K562 (cell line): ENCODE data around the gene AFF3. TPM values are rescaled to one million over a fixed set of nuclear protein-coding genes. Genes with fewer than 3 reads are reported as not detected.

ENCODE experiments used
- ATAC-seq: fragments of 200-7000 bp; cut with Tn5 transposase; 3 replicates; pipeline ENCODE4 v1.9.1; 2020; ENCODE audit warnings: moderate library complexity
- BruUV-seq: library from RNA; stranded (reverse); fragments of 400-500 nt; replicated peaks from 2 replicates; lab custom pipeline; 2021; lab: Mats Ljungman, UMichigan
- CTCF ChIA-PET: fragments of 300-600 bp; formaldehyde crosslinking; extraction: SDS; loops from one replicate; lab custom pipeline; 2021; ENCODE audit warnings: low intra/inter-chr PET ratio; lab: Yijun Ruan, JAX
- POLR2A ChIA-PET: fragments of 300-600, 350-650 bp; sonication (Branson Sonifier 250); formaldehyde crosslinking; extraction: SDS; loops from one replicate; lab custom pipeline; 2021; ENCODE audit warnings: antibody characterized with exemption, inconsistent platforms; lab: Yijun Ruan, JAX
- DNase-seq, 4 experiments: peaks; one replicate each; pipeline versions ENCODE4 v3.0.0 to v3.0.0-alpha.2; 2011 to 2018; ENCODE audit warnings: low spot score in 3 of 4, mixed read lengths in 3 of 4; ENCODE audit errors: extremely low read depth in 1 of 4
- FAIRE-seq: peaks from 2 replicates; lab custom pipeline; 2011; peaks lifted over from hg19 to GRCh38; lab: Jason Lieb, UNC
- H2AFZ ChIP-seq: 2 replicates; pipeline ENCODE4 v1.6.0; 2011; ENCODE audit warnings: low read depth, low read length, control low read depth, inconsistent platforms
- H3K27ac ChIP-seq: fragments of 200-600 bp; 3 replicates; pipeline ENCODE4 v1.8.0; 2011; ENCODE audit warnings: low read depth, mild to moderate bottlenecking, control low read depth, inconsistent platforms, low read length, moderate library complexity, mixed read lengths; ENCODE audit errors: extremely low read depth
- H3K27me3 ChIP-seq, 2 experiments: fragments of 300-600 bp in 1 of 2; 2 replicates in 1 of 2; 3 replicates in 1 of 2; pipeline versions ENCODE4 v1.6.0 to v1.8.0; 2011; ENCODE audit warnings: inconsistent platforms in 2 of 2, low read length in 2 of 2, mild to moderate bottlenecking in 1 of 2, mixed read lengths in 1 of 2, moderate library complexity in 1 of 2; ENCODE audit not compliant: control insufficient read depth in 2 of 2, insufficient read depth in 2 of 2
- H3K36me3 ChIP-seq: fragments of 300-600 bp; 3 replicates; pipeline ENCODE4 v1.8.0; 2011; ENCODE audit warnings: mild to moderate bottlenecking, low read length, inconsistent platforms; ENCODE audit not compliant: control insufficient read depth, insufficient read depth
- H3K4me1 ChIP-seq, 2 experiments: fragments of 200-600 bp in 1 of 2; replicated peaks in 1 of 2; 2 replicates in 1 of 2; 3 replicates in 1 of 2; pipeline versions ENCODE4 v1.5.1 to v1.8.0; 2011; ENCODE audit warnings: inconsistent platforms in 2 of 2, low read length in 2 of 2, mild to moderate bottlenecking in 1 of 2, mixed read lengths in 1 of 2, moderate library complexity in 1 of 2; ENCODE audit not compliant: control insufficient read depth in 2 of 2, insufficient read depth in 2 of 2
- H3K4me2 ChIP-seq: 2 replicates; pipeline ENCODE4 v1.6.1; 2011; ENCODE audit warnings: low read length, control low read depth, inconsistent platforms, mixed read lengths; ENCODE audit not compliant: insufficient read depth
- H3K4me3 ChIP-seq: fragments of 200-600 bp; sonication (generic), shearing (Covaris generic); 2 replicates; pipeline ENCODE4 v1.5.1; 2016; ENCODE audit warnings: control low read depth, inconsistent platforms
- H3K79me2 ChIP-seq: fragments of 200-600 bp; 3 replicates; pipeline ENCODE4 v1.8.0; 2011; ENCODE audit warnings: low read length, inconsistent platforms; ENCODE audit not compliant: control insufficient read depth, insufficient read depth
- H3K9ac ChIP-seq, 2 experiments: 2 replicates each; pipeline versions ENCODE4 v1.6.0 to v1.6.1; 2011; ENCODE audit warnings: low read depth in 2 of 2, low read length in 2 of 2, control low read depth in 1 of 2, inconsistent platforms in 1 of 2, mild to moderate bottlenecking in 1 of 2, mixed read lengths in 1 of 2; ENCODE audit not compliant: insufficient read depth in 1 of 2
- H3K9me1 ChIP-seq: one replicate; pipeline ENCODE4 v1.6.0; 2011; ENCODE audit warnings: inconsistent platforms, mild to moderate bottlenecking, low read length, moderate library complexity; ENCODE audit not compliant: control insufficient read depth, insufficient read depth
- H3K9me3 ChIP-seq: replicated peaks from 2 replicates; pipeline ENCODE4 v1.5.1; 2011; ENCODE audit warnings: low read depth, low read length, inconsistent platforms; ENCODE audit not compliant: control insufficient read depth, insufficient read depth
- H4K20me1 ChIP-seq: replicated peaks from 2 replicates; pipeline ENCODE4 v1.6.1; 2011; ENCODE audit warnings: low read length, inconsistent platforms, mixed read lengths; ENCODE audit not compliant: control insufficient read depth, insufficient read depth
- DIDO1 ChIP-seq: fragments of 450-650 bp; IDR thresholded peaks from 2 replicates; pipeline ENCODE4 v1.6.1; 2016; ENCODE audit warnings: low read depth, missing biosample characterization, missing genetic modification characterization
- ERF ChIP-seq: fragments of 450-650 bp; formaldehyde crosslinking; IDR thresholded peaks from 2 replicates; pipeline ENCODE4 v1.4.0; 2020; ENCODE audit warnings: mild to moderate bottlenecking, mixed read lengths
- JUN ChIP-seq, 2 experiments: sonication (generic) in 1 of 2; formaldehyde crosslinking in 1 of 2; IDR thresholded peaks; 2 replicates each; pipeline versions ENCODE4 v1.6.1 to v1.8.0; 2012 to 2022; ENCODE audit warnings: borderline replicate concordance in 2 of 2, mild to moderate bottlenecking in 2 of 2, improper control_type of control experiment in 1 of 2, low read depth in 1 of 2, low read length in 1 of 2, missing genetic modification reagents in 1 of 2
- KLF6 ChIP-seq: fragments of 250-450 bp; sonication (Bioruptor Pico); IDR thresholded peaks from 2 replicates; pipeline ENCODE4 v1.4.0; 2020; ENCODE audit warnings: mild to moderate bottlenecking, moderate library complexity, borderline replicate concordance
- POLR2AphosphoS2 ChIP-seq: IDR thresholded peaks from 2 replicates; pipeline ENCODE4 v1.6.1; 2012; ENCODE audit warnings: low read length, improper control_type of control experiment
- ZSCAN32 ChIP-seq: fragments of 450-650 bp; formaldehyde crosslinking; IDR thresholded peaks from 2 replicates; pipeline ENCODE4 v1.4.0; 2020; ENCODE audit warnings: mild to moderate bottlenecking, moderate library complexity
- WGBS: fragments of 100-300 bp; shearing (Covaris generic); methylation state at CpG from one replicate; pipeline ENCODE4 v1.1.6; 2016; ENCODE audit warnings: low coverage, mixed read lengths; ENCODE audit not compliant: insufficient coverage; ENCODE audit errors: missing lambda C conversion rate; 5-methylcytosine and 5-hydroxymethylcytosine counted together
- in situ Hi-C: fragments of 300-500 bp; cut with MboI; formaldehyde crosslinking; loops from 4 replicates; pipeline ENCODE4 v1.15.0; 2018; ENCODE audit warnings: inconsistent platforms, mixed read lengths
- intact Hi-C: fragments of 100-400 bp; cut with micrococcal nuclease; formaldehyde crosslinking; loops from 2 replicates; pipeline ENCODE4 v1.14.2; 2022
- polyA plus RNA-seq, 8 experiments: library from polyadenylated mRNA; depleted of rRNA in 4 of 8; stranded (reverse) in 5 of 8; unstranded in 3 of 8; fragments of >200 nt; fragmentation: Nextera tagmentation in 2 of 8; fragmentation: Illumina TruSeq in 1 of 8; extraction: Ambion mirVana in 2 of 8; extraction: Trizol in 1 of 8; gene quantifications; 2 replicates each; pipeline versions ENCODE4 v1.2.1 to v1.2.3, GENCODE V29; 2011 to 2014; ENCODE audit warnings: inconsistent platforms in 1 of 8, missing spikeins in 1 of 8
- total RNA-seq, 7 experiments: library from RNA; depleted of rRNA in 6 of 7; stranded (reverse); fragments of >200 nt in 6 of 7; fragmentation: Illumina TruSeq in 2 of 7; extraction: Trizol in 2 of 7; gene quantifications; 2 replicates each; pipeline versions ENCODE4 v1.2.1 to v1.2.3, GENCODE V29; 2011 to 2021; ENCODE audit warnings: low replicate concordance in 1 of 7
- TF ChIP-seq, protein P1 (sequence below): sonication (generic); formaldehyde crosslinking; IDR thresholded peaks from 2 replicates; pipeline ENCODE4 v1.9.0; 2022; ENCODE audit warnings: mild to moderate bottlenecking, missing genetic modification reagents

The AFF3 gene
- total and polyA plus RNA-seq, 9 of the 15 experiments (the other 6 are each of a cell fraction or from before 2014, with no cell fraction given) = 0.02 to 0.11 TPM; not detected in 7

DNA sequence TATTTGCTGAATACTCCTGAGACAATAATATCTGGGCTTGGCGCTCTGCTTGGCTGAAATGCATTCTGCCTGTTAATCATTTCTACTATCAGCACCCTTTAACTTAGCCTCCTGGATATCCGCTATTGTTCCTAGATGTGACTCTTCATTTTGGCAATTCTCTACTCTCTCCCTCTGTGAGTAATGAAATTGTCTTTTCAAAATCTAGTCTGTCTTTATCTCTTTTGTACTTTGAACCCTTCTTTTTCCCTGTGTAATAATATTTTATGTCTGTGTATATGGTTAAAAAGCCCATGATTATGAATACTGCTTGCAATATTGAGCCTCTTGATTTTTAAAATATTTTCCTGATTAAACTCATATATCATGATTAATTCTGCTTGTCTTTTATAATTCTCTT is 646.4 kb downstream of the AFF3 start:
- no peak for TF ChIP-seq JUN (IDR thresholded peaks at IDR 0.05; ENCODE audit: borderline replicate concordance, low read depth, low read length)
- TF ChIP-seq JUN (CRISPR knock-in tag; IDR thresholded peaks at IDR 0.05; ENCODE audit: borderline replicate concordance) = no peak
- TF ChIP-seq, protein P1, sequence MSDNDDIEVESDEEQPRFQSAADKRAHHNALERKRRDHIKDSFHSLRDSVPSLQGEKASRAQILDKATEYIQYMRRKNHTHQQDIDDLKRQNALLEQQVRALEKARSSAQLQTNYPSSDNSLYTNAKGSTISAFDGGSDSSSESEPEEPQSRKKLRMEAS (CRISPR knock-in tag) = no peak
- TF ChIP-seq DIDO1 = no peak
- TF ChIP-seq KLF6 (CRISPR knock-in tag) = no peak
- TF ChIP-seq ERF (CRISPR knock-in tag) = no peak
- TF ChIP-seq ZSCAN32 (CRISPR knock-in tag) = no peak
- no peak for TF ChIP-seq POLR2AphosphoS2
- H4K20me1 ChIP-seq = no peaks in the 10 kb centered on the region
- ATAC-seq (no peak), FAIRE-seq (no peak), DNase-seq (no peak)
- H3K27ac ChIP-seq = no peak overlapping the region
- POLR2A ChIA-PET = no interaction called here
- no peaks in the 10 kb centered on the region for H3K79me2 ChIP-seq
- H2AFZ ChIP-seq = peak overlapping the region; percentile 72
- H3K4me3 ChIP-seq = no peak overlapping the region
- H3K9ac ChIP-seq = no peak overlapping the region
- intact Hi-C loops (loop anchor here (10.0 kb wide), 1 partner anchor 411 kb away; no protein-coding TSS in a partner anchor), in situ Hi-C loops (no loop called here)
- no peaks in the 10 kb centered on the region for H3K9me1 ChIP-seq
- BruUV-seq = no TSS peak
- H3K4me1 ChIP-seq = peaks cover 4 to 7% of the 10 kb centered on the region in 2 experiments; a peak in 2 of 5 replicates
- no peak overlapping the region for H3K4me2 ChIP-seq
- CTCF ChIA-PET = no interaction called here
- H3K36me3 ChIP-seq = no peaks in the 10 kb centered on the region
- H3K27me3 ChIP-seq = peaks cover 0 to 3% of the 10 kb centered on the region in 2 experiments; a peak in 2 of 5 replicates
- WGBS = 29% methylated on average over 2 of the region's 2 CpGs
- H3K9me3 ChIP-seq = no peaks in the 10 kb centered on the region

Other genes starting within 250 kb of the AFF3 start
- 2.0 and 2.6 TPM in 2 replicates for gene LONRF2, start 179.9 kb upstream of the AFF3 start, total RNA-seq (2014; rRNA removed)
- 2.7 and 3.3 TPM in 2 replicates for gene LONRF2, start 179.9 kb upstream of the AFF3 start, total RNA-seq (2014; rRNA removed; fragmentation: Illumina TruSeq; extraction: Trizol)
- 2.2 and 2.5 TPM in 2 replicates for gene LONRF2, start 179.9 kb upstream of the AFF3 start, total RNA-seq (2015; rRNA removed; fragmentation: Illumina TruSeq; extraction: Trizol)
- 3.6 and 5.0 TPM in 2 replicates for gene LONRF2, start 179.9 kb upstream of the AFF3 start, total RNA-seq (2021)
- gene LONRF2, start 179.9 kb upstream of the AFF3 start, polyA plus RNA-seq (2011; rRNA removed) = 4.5 and 4.8 TPM in 2 replicates
- gene LONRF2, start 179.9 kb upstream of the AFF3 start, polyA plus RNA-seq (2014; fragmentation: Illumina TruSeq; extraction: Trizol) = 3.4 and 3.8 TPM in 2 replicates
- gene LONRF2, start 179.9 kb upstream of the AFF3 start, polyA plus RNA-seq (2014; fragmentation: Nextera tagmentation; extraction: Ambion mirVana) = under 1 TPM; 0.35 TPM
- gene LONRF2, start 179.9 kb upstream of the AFF3 start, polyA plus RNA-seq (2014; rRNA removed) = 2.7 and 3.0 TPM in 2 replicates